ENCODE results near the gene PLEKHH1. TPM values are rescaled to one million over a fixed set of nuclear protein-coding genes. Genes with fewer than 3 reads are reported as not detected.
A peak's percentile ranks its signal among the peaks of the same experiment; 100 is the strongest.

The PLEKHH1 gene
- total and polyA plus RNA-seq, 9 of the 15 experiments (the other 6 are each of a cell fraction or from before 2014, with no cell fraction given): 0.76 to 5.9 (median 2.9) TPM

DNA sequence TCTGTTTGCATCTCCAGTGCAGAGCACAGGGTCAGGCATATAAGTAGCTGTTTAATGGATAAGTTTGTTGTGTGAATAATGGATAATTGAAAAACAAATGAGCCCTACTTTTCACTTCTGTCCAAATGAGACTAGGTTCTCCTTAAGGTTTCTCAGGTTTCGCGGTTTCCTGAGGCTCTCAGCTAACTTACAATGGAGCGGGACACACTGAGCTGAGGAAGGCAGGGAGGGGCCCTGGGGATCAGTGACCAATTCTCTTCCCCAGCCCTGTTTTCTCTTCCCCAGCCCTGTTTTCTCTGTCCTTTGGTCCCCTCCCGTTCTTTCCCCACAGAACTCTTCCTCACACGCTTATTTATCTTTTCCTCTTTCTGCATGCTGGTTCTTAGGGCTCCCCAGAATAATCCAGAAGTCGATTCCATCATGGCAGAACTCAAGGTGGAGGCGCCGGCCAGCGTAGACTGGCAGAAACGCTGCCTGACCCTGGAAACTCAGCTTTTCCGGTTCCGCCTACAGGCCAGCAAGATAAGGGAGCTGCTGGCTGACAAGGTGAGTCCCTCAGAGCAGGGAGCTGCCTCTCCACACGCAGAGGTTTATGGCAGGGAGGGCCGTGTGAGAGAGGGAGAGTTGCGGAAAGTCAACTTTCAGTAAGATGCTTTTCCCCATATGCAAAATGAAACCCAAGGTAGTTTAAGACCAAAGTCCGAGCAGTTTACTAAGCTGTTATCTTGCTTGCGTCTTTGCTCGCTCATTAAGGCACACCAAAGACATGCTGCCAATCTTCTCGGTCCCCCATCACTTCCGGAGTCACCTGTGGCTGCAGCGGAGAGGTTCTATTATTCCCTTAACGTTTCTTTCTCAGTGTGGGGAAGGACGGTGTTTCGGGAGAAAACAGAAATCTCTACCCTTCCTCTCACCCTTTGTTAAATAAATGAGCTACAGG is 8.6 kb downstream of the PLEKHH1 start (continued):
- TF ChIP-seq, protein P1, sequence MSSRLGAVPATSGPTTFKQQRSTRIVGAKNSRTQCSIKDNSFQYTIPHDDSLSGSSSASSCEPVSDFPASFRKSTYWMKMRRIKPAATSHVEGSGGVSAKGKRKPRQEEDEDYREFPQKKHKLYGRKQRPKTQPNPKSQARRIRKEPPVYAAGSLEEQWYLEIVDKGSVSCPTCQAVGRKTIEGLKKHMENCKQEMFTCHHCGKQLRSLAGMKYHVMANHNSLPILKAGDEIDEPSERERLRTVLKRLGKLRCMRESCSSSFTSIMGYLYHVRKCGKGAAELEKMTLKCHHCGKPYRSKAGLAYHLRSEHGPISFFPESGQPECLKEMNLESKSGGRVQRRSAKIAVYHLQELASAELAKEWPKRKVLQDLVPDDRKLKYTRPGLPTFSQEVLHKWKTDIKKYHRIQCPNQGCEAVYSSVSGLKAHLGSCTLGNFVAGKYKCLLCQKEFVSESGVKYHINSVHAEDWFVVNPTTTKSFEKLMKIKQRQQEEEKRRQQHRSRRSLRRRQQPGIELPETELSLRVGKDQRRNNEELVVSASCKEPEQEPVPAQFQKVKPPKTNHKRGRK (tag; IDR thresholded peaks at IDR 0.05): no peak
- TF ChIP-seq SAFB2 (IDR thresholded peaks at IDR 0.05; ENCODE audit: borderline replicate concordance, low read depth, low read length, severe bottlenecking) (no peak), CEBPB (tag; IDR thresholded peaks at IDR 0.05) (no peak), RBM14 (IDR thresholded peaks at IDR 0.05; ENCODE audit: borderline replicate concordance, insufficient read depth, low read depth, low read length) (no peak), GABPA (tag; conservative IDR thresholded peaks at IDR 0.05; ENCODE audit: low read depth) (peak; percentile 87), BRD9 (IDR thresholded peaks at IDR 0.05; ENCODE audit: low read depth, partially characterized antibody) (peak; percentile 67), SRSF1 (IDR thresholded peaks at IDR 0.05; ENCODE audit: low read depth, low read length) (no peak), ELF1 (tag; IDR thresholded peaks at IDR 0.05) (peak; percentile 55), SETDB1 (IDR thresholded peaks at IDR 0.05; ENCODE audit: low read length) (no peak), SMARCC2 (IDR thresholded peaks at IDR 0.05; ENCODE audit: low read depth) (no peak), ZNF175 (CRISPR knock-in tag; IDR thresholded peaks at IDR 0.05; ENCODE audit: low read depth) (no peak), NFXL1 (CRISPR knock-in tag; IDR thresholded peaks at IDR 0.05) (no peak), HLTF (IDR thresholded peaks at IDR 0.05) (no peak), ZNF165 (CRISPR knock-in tag; IDR thresholded peaks at IDR 0.05; ENCODE audit: borderline replicate concordance) (no peak), TAF9B (IDR thresholded peaks at IDR 0.05; ENCODE audit: partially characterized antibody) (no peak)
- TF ChIP-seq, protein P2, sequence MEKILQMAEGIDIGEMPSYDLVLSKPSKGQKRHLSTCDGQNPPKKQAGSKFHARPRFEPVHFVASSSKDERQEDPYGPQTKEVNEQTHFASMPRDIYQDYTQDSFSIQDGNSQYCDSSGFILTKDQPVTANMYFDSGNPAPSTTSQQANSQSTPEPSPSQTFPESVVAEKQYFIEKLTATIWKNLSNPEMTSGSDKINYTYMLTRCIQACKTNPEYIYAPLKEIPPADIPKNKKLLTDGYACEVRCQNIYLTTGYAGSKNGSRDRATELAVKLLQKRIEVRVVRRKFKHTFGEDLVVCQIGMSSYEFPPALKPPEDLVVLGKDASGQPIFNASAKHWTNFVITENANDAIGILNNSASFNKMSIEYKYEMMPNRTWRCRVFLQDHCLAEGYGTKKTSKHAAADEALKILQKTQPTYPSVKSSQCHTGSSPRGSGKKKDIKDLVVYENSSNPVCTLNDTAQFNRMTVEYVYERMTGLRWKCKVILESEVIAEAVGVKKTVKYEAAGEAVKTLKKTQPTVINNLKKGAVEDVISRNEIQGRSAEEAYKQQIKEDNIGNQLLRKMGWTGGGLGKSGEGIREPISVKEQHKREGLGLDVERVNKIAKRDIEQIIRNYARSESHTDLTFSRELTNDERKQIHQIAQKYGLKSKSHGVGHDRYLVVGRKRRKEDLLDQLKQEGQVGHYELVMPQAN (IDR thresholded peaks at IDR 0.05; ENCODE audit: borderline replicate concordance): no peak
- TF ChIP-seq, protein P3, sequence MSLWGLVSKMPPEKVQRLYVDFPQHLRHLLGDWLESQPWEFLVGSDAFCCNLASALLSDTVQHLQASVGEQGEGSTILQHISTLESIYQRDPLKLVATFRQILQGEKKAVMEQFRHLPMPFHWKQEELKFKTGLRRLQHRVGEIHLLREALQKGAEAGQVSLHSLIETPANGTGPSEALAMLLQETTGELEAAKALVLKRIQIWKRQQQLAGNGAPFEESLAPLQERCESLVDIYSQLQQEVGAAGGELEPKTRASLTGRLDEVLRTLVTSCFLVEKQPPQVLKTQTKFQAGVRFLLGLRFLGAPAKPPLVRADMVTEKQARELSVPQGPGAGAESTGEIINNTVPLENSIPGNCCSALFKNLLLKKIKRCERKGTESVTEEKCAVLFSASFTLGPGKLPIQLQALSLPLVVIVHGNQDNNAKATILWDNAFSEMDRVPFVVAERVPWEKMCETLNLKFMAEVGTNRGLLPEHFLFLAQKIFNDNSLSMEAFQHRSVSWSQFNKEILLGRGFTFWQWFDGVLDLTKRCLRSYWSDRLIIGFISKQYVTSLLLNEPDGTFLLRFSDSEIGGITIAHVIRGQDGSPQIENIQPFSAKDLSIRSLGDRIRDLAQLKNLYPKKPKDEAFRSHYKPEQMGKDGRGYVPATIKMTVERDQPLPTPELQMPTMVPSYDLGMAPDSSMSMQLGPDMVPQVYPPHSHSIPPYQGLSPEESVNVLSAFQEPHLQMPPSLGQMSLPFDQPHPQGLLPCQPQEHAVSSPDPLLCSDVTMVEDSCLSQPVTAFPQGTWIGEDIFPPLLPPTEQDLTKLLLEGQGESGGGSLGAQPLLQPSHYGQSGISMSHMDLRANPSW (CRISPR knock-in tag; IDR thresholded peaks at IDR 0.05): no peak
- TF ChIP-seq, protein P4, sequence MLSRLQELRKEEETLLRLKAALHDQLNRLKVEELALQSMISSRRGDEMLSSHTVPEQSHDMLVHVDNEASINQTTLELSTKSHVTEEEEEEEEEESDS (CRISPR knock-in tag; IDR thresholded peaks at IDR 0.05): no peak
- TF ChIP-seq, protein P5, sequence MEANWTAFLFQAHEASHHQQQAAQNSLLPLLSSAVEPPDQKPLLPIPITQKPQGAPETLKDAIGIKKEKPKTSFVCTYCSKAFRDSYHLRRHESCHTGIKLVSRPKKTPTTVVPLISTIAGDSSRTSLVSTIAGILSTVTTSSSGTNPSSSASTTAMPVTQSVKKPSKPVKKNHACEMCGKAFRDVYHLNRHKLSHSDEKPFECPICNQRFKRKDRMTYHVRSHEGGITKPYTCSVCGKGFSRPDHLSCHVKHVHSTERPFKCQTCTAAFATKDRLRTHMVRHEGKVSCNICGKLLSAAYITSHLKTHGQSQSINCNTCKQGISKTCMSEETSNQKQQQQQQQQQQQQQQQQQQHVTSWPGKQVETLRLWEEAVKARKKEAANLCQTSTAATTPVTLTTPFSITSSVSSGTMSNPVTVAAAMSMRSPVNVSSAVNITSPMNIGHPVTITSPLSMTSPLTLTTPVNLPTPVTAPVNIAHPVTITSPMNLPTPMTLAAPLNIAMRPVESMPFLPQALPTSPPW (CRISPR knock-in tag; IDR thresholded peaks at IDR 0.05): peak; percentile 52

Data from K562 (cell line).